Esophagus muscularis mucosa (tissue), 4 donors: ENCODE measurements around the gene LRP5.

Source experiments
- CTCF ChIP-seq, 3 experiments: fragments of 200-600 bp in 2 of 3; fragments of 450-650 bp in 1 of 3; sonication (generic) in 2 of 3; IDR thresholded peaks; one replicate each; pipeline ENCODE4 v1.5.1; 2017 to 2019; ENCODE audit warnings: antibody characterized with exemption in 3 of 3, mild to moderate bottlenecking in 2 of 3, moderate library complexity in 1 of 3
- EP300 ChIP-seq: sonication (generic); formaldehyde crosslinking; IDR thresholded peaks from one replicate; pipeline ENCODE4 v1.6.1; 2017; ENCODE audit warnings: antibody characterized with exemption
- POLR2A ChIP-seq: fragments of 450-650 bp; IDR thresholded peaks from one replicate; pipeline ENCODE4 v1.6.1; 2017; ENCODE audit warnings: antibody characterized with exemption, moderate library complexity, mild to moderate bottlenecking, low read depth
- POLR2AphosphoS5 ChIP-seq, 2 donors: sonication (generic); formaldehyde crosslinking; IDR thresholded peaks; one replicate each; pipeline ENCODE4 v1.6.1; 2017; ENCODE audit warnings: antibody characterized with exemption in 2 of 2

GRCh38 chr11:68375766-68376165 lies 63.4 kb downstream of the LRP5 start:
- TF ChIP-seq CTCF (IDR thresholded peaks at IDR 0.05) (no peak), POLR2A (no peak), POLR2AphosphoS5 (IDR thresholded peaks at IDR 0.05) (no peak), EP300 (no peak)
